GM19025 (cell line): Measurements from ENCODE around the gene ZGRF1.
A peak's percentile ranks its signal among the peaks of the same experiment; 100 is the strongest.
"Not testable (repeated sequence)": the region's sequence is repeated elsewhere in the genome, so short reads cannot be mapped to it uniquely, and the experiment has no call there.

ENCODE experiments used
- ATAC-seq: cut with Tn5 transposase; IDR thresholded peaks from one replicate; pipeline ENCODE4 v1.9.1; 2021; ENCODE audit warnings: mild to moderate bottlenecking, low read depth, moderate library complexity; ENCODE audit not compliant: unreplicated experiment

ZGRF1 gene

GRCh38 chr4:112559053-112559452 lies 77.7 kb downstream of the ZGRF1 start:
- no peak for ATAC-seq

- ATAC-seq: no peak
These were observed 78.9 kb downstream of the ZGRF1 start for GRCh38 chr4:112557676-112558411.

- not testable (repeated sequence) for ATAC-seq
These were observed 82.4 kb downstream of the ZGRF1 start for GRCh38 chr4:112554271-112554670.

- ATAC-seq: no peak
These were observed 84.0 kb downstream of the ZGRF1 start for GRCh38 chr4:112552668-112553067.

- ATAC-seq: no peak
These were observed 86.0 kb downstream of the ZGRF1 start for GRCh38 chr4:112550728-112551127.

- ATAC-seq: no peak
These were observed 90.2 kb downstream of the ZGRF1 start for GRCh38 chr4:112546476-112546875.

- no peak for ATAC-seq
These were observed 91.4 kb downstream of the ZGRF1 start for GRCh38 chr4:112545346-112545745.

GRCh38 chr4:112540695-112541094 lies 96.0 kb downstream of the ZGRF1 start:
- no peak for ATAC-seq

- no peak for ATAC-seq
These were observed 100.6 kb downstream of the ZGRF1 start for GRCh38 chr4:112536123-112536522.

- ATAC-seq: no peak
These were observed 104.4 kb downstream of the ZGRF1 start for GRCh38 chr4:112532267-112532666.

- no peak for ATAC-seq
These were observed 105.6 kb downstream of the ZGRF1 start for GRCh38 chr4:112531146-112531545.

GRCh38 chr4:112526061-112526460 lies 110.6 kb downstream of the ZGRF1 start:
- ATAC-seq: no peak

- ATAC-seq: peak; percentile 80
These were observed 112.8 kb downstream of the ZGRF1 start for GRCh38 chr4:112523764-112524505.

GRCh38 chr4:112523008-112523721 lies 113.5 kb downstream of the ZGRF1 start:
- peak; percentile 36 for ATAC-seq

- not testable (repeated sequence) for ATAC-seq
These were observed 114.3 kb downstream of the ZGRF1 start for GRCh38 chr4:112522431-112522830.

- no peak for ATAC-seq
These were observed 115.3 kb downstream of the ZGRF1 start for GRCh38 chr4:112521123-112522023.

- ATAC-seq: no peak
These were observed 116.0 kb downstream of the ZGRF1 start for GRCh38 chr4:112520598-112521122.

- no peak for ATAC-seq
These were observed 116.8 kb downstream of the ZGRF1 start for GRCh38 chr4:112519689-112520597.

- ATAC-seq: no peak
These were observed 118.0 kb downstream of the ZGRF1 start for GRCh38 chr4:112518675-112519074.
